ENCODE data around the gene ERCC6L2.

- TF ChIP-seq CTCF (IDR thresholded peaks at IDR 0.05; ENCODE audit: low read length), result no peak
- no peak for TF ChIP-seq EZH2 (IDR thresholded peaks at IDR 0.05; ENCODE audit: borderline replicate concordance, low read length)
Observed at GRCh38 chr9:95942016-95942415, 66.5 kb downstream of the ERCC6L2 start.

Measured in OCI-LY1 (cell line).